AG10803 (cell line): ENCODE measurements around the gene FAHD2A.

Source experiments
- DNase-seq: peaks from one replicate; pipeline ENCODE4 v3.0.0; 2010; ENCODE audit warnings: low read depth
- H3K4me3 ChIP-seq: 2 replicates; pipeline ENCODE4 v1.5.1; 2011; ENCODE audit warnings: mild to moderate bottlenecking, low read length, control low read depth
- TF ChIP-seq, protein P1 (sequence below): conservative IDR thresholded peaks from 2 replicates; pipeline ENCODE4 v1.5.1; 2011; ENCODE audit warnings: mild to moderate bottlenecking, low read length, control low read depth, inconsistent platforms

The FAHD2A gene

DNA sequence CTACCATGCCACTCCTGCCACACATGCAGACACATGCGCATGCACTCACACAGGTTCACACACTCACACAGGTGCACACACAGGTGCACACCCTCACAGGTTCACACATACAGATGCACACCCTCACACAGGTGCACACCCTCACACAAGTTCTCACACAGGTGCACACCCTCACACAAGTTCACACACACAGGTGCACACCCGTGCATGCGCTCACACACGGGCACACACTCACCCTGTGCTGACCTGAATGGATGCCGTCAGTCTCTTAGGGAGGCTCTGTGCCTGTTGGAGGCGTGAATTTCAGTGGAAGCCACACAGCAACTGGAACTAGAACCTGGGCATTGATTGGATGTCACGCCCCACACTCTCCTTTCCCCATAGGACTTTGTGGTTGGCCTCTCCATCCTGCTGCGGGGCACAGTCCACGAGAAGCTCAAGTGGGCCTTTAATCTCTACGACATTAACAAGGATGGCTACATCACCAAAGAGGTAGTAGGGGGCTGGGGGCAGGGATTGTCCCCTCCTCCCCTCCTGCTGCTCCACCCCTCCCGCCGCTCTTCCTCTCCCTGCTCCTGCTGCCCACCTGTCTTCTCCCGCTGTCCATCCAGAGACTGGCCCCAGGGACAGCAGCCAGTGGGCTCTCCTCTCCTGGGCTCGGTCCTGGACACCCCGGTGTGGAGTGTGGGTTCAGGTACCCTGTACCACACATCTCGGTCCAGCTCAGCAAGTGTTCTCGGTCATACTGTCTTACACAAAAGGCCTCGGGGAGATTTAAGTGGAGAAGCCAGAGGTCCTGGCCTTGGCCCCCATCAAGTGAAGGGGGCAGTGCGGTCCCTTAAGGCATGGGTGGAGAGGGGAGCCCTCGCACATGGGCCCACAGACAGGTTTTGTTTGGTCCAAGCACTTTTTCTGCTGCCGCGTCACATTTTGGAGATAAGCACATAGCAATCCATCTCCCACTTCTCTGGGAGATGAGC lies 21.0 kb upstream of the FAHD2A start:
- TF ChIP-seq, protein P1, sequence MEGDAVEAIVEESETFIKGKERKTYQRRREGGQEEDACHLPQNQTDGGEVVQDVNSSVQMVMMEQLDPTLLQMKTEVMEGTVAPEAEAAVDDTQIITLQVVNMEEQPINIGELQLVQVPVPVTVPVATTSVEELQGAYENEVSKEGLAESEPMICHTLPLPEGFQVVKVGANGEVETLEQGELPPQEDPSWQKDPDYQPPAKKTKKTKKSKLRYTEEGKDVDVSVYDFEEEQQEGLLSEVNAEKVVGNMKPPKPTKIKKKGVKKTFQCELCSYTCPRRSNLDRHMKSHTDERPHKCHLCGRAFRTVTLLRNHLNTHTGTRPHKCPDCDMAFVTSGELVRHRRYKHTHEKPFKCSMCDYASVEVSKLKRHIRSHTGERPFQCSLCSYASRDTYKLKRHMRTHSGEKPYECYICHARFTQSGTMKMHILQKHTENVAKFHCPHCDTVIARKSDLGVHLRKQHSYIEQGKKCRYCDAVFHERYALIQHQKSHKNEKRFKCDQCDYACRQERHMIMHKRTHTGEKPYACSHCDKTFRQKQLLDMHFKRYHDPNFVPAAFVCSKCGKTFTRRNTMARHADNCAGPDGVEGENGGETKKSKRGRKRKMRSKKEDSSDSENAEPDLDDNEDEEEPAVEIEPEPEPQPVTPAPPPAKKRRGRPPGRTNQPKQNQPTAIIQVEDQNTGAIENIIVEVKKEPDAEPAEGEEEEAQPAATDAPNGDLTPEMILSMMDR, result no peak
- no peak for DNase-seq
- H3K4me3 ChIP-seq, result no peak overlapping the region

GRCh38 chr2:95382192-95382591 lies 20.3 kb upstream of the FAHD2A start:
- H3K4me3 ChIP-seq, result no peak overlapping the region
- DNase-seq, result no peak
- TF ChIP-seq, protein P1, result no peak

DNA sequence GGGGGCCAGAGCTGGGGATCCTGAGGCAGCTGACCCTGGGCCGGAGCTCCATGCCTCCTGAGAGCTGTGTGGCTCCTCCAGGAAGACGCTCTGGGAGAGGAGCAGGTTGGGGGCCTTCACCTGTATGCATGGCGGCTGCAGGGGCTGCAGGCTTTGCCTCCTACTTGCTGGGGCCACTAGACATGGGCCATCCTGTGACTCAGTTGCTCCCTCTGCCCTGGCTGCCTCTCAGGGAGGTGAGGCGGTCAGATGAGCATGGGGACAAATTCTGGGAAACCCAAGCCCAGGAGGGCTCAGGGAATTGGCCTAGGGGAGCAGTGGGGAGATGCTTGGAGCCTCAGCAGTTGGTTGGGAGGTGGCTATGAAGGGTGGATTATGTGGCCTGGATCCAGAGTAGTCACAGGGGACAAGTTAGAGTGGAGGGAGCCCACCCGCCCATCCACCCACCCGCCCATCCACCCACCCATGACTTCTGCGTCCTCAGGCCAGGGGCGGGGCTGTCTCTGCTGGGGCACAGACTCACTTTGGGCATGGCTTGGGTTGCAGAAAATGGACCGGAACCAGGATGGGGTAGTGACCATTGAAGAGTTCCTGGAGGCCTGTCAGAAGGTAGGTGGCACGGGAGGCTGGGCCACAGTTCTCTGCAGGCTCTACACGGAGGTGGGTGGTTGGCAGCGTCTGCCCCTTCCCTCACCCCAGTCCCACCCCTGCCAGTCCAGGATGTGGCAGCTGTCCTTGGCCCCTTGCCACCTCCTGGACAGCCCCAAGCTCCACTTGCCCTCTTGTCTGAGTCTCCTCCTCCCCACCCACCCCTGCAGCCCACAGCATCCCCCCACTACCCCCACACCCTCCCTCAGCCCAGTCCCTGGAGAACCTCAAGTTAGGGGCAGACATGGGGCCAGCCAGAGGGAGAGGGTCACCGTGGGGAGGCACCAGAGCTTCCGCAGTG lies 19.5 kb upstream of the FAHD2A start:
- TF ChIP-seq, protein P1, result no peak
- no peak for DNase-seq
- H3K4me3 ChIP-seq, result no peak overlapping the region

GRCh38 chr2:95383635-95384027 lies 18.9 kb upstream of the FAHD2A start:
- TF ChIP-seq, protein P1, result no peak
- no peak for DNase-seq
- H3K4me3 ChIP-seq, result no peak overlapping the region

DNA sequence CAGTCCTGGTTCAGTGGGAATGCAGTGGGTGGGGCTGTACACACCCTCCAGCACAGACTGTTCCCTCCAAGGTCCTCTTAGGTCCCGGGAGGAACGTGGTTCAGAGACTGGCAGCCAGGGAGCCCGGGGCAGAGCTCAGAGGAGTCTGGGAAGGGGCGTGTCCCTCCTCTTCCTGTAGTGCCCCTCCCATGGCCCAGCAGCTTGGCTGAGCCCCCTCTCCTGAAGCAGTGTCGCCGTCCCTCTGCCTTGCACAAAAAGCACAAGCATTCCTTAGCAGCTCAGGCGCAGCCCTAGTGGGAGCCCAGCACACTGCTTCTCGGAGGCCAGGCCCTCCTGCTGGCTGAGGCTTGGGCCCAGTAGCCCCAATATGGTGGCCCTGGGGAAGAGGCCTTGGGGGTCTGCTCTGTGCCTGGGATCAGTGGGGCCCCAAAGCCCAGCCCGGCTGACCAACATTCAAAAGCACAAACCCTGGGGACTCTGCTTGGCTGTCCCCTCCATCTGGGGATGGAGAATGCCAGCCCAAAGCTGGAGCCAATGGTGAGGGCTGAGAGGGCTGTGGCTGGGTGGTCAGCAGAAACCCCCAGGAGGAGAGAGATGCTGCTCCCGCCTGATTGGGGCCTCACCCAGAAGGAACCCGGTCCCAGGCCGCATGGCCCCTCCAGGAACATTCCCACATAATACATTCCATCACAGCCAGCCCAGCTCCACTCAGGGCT lies 17.5 kb upstream of the FAHD2A start:
- no peak for DNase-seq
- TF ChIP-seq, protein P1, result no peak
- H3K4me3 ChIP-seq, result no peak overlapping the region

DNA sequence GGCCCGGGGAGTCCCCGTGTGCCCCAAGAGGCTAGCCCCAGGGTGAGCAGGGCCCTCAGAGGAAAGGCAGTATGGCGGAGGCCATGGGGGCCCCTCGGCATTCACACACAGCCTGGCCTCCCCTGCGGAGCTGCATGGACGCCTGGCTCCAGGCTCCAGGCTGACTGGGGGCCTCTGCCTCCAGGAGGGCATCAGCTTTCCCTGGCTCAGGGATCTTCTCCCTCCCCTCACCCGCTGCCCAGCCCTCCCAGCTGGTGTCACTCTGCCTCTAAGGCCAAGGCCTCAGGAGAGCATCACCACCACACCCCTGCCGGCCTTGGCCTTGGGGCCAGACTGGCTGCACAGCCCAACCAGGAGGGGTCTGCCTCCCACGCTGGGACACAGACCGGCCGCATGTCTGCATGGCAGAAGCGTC lies 16.9 kb upstream of the FAHD2A start:
- no peak overlapping the region for H3K4me3 ChIP-seq
- DNase-seq, result no peak
- TF ChIP-seq, protein P1, result no peak
